Ovary (tissue), 9 donors: Measurements from ENCODE around the gene ABCC3. TPM values are rescaled to one million over a fixed set of nuclear protein-coding genes. Genes with fewer than 3 reads are reported as not detected.
"Not testable (repeated sequence)": the region's sequence is repeated elsewhere in the genome, so short reads cannot be mapped to it uniquely, and the experiment has no call there.

Experiments
- DNase-seq, 5 donors: peaks; one replicate each; pipeline ENCODE4 v3.0.0-alpha.2; 2019 to 2020
- H3K27ac ChIP-seq, 2 donors: fragments of 200-600 bp; one replicate each; pipeline versions ENCODE4 v1.5.1 to v1.8.0; 2019 to 2022
- H3K27me3 ChIP-seq: fragments of 200-600 bp; one replicate; pipeline ENCODE4 v1.8.0; 2022
- H3K36me3 ChIP-seq: fragments of 200-600 bp; sonication (generic); one replicate; pipeline ENCODE4 v1.5.1; 2019
- H3K4me1 ChIP-seq: one replicate; pipeline ENCODE4 v1.8.1; 2013; ENCODE audit warnings: mild to moderate bottlenecking, moderate library complexity; ENCODE audit not compliant: insufficient read depth
- H3K4me3 ChIP-seq: fragments of 200-600 bp; sonication (generic); one replicate; pipeline ENCODE4 v1.5.1; 2017
- H3K9me3 ChIP-seq, 2 donors: fragments of 200-600 bp in 1 of 2; sonication (generic) in 1 of 2; one replicate each; pipeline versions ENCODE4 v1.5.1 to v1.8.1; 2013 to 2019; ENCODE audit warnings: mild to moderate bottlenecking in 1 of 2, moderate library complexity in 1 of 2
- CTCF ChIP-seq, 3 donors: fragments of 450-650 bp in 2 of 3; fragments of 200-600 bp in 1 of 3; IDR thresholded peaks; one replicate each; pipeline versions ENCODE4 v1.5.1 to v1.8.0; 2016 to 2022; ENCODE audit warnings: antibody characterized with exemption in 3 of 3, mild to moderate bottlenecking in 1 of 3
- EP300 ChIP-seq: sonication (generic); formaldehyde crosslinking; IDR thresholded peaks from one replicate; pipeline ENCODE4 v1.6.1; 2017; ENCODE audit warnings: antibody characterized with exemption
- POLR2A ChIP-seq: fragments of 450-650 bp; IDR thresholded peaks from one replicate; pipeline ENCODE4 v1.6.1; 2017; ENCODE audit warnings: antibody characterized with exemption, mild to moderate bottlenecking, moderate library complexity
- WGBS, 3 donors: extraction: QIAGEN DNeasy Blood & Tissue Kit in 1 of 3; methylation state at CpG; one replicate each; pipeline versions ENCODE4 v1.1.5 to v1.1.7; 2013 to 2017; 5-methylcytosine and 5-hydroxymethylcytosine counted together
- intact Hi-C, 4 donors: fragments of 100-400 bp; cut with DNase I; formaldehyde crosslinking; loops; one replicate each; pipeline versions ENCODE4 v1.11.0 to v1.15.1; 2022 to 2023
- polyA plus RNA-seq, 2 donors: library from polyadenylated mRNA; stranded (reverse); fragments of 200-250 nt in 1 of 2; fragments of 350-450 nt in 1 of 2; fragmentation: Illumina TruSeq in 1 of 2; extraction: RNeasy Lipid Tissue Mini Kit (QIAGEN cat#74804) in 1 of 2; gene quantifications; one replicate each; pipeline ENCODE4 v1.2.3, GENCODE V29; 2013 to 2014
- total RNA-seq, 7 donors: library from RNA; depleted of rRNA in 2 of 7; stranded (reverse); fragments of >200 nt in 2 of 7; fragmentation: NEBNext Ultra II Directional in 3 of 7; extraction: Animal tissue kit (Norgen Biotek cat#: 25700) in 3 of 7; gene quantifications; one replicate each; pipeline versions ENCODE4 v1.1.0 to v1.2.4, GENCODE V29; 2016 to 2023
- donor health status: DM: no; HTN: no; CAD: no; lungs with moderate emphysema.
- donor health status: DM: no; HTN: no; CAD: no.
- donor health status: Bipolar disorder and iron deficiency.
- donor health status: DM: yes; HTN: yes; CAD: no.
- donor health status: DM: no; HTN: no; CAD: no.
- donor health status: DM: yes; HTN: yes; CAD: no.

Gene ABCC3
- total and polyA plus RNA-seq, 9 donors, result 1.4 to 14.2 (median 5.2) TPM

DNA sequence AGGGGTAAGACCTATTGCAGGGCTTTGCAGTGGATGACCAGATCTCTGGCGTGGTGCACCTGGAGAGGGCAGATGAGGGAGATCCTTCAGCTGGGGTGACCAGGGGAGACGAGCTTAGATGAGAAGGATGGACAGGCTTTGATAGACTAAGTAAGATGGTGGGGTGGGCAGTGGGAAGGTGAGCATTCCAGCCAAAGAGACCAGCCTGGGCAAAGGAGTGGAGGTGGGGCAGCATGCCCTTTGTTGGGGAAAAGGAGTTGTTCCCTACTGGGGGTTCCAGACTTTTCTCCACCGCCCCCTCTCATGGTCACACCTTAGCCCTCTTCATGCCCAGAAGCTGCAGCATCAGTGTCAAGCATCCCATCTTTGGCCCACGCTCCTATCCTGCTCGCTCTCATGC is 45.4 kb downstream of the ABCC3 start:
- 96 to 97% (median 97%) methylated on average over 5 of the region's 5 CpGs for WGBS, 3 donors
- H3K27me3 ChIP-seq, result no peaks in the 10 kb centered on the region
- no peak overlapping the region for H3K27ac ChIP-seq
- intact Hi-C loops, result loop anchor here in 3 of 4 donors (5.0 to 10.0 kb wide), 4 partner anchors 43 to 195 kb away; partner anchors contain the start of gene ABCC3 (in 1 of the 3)
- H3K4me3 ChIP-seq, result no peak overlapping the region
- no peak for TF ChIP-seq EP300
- TF ChIP-seq POLR2A, result no peak
- no peak for TF ChIP-seq CTCF (IDR thresholded peaks at IDR 0.05)
- peak in 1 of 5 donors; percentile 24 for DNase-seq
- H3K4me1 ChIP-seq, result peaks cover 4% of the 10 kb centered on the region
- H3K9me3 ChIP-seq, result no peaks in the 10 kb centered on the region
- no peaks in the 10 kb centered on the region for H3K36me3 ChIP-seq

- not testable (repeated sequence) for H3K4me3 ChIP-seq, H3K27me3 ChIP-seq, H3K9me3 ChIP-seq, H3K27ac ChIP-seq, H3K4me1 ChIP-seq, H3K36me3 ChIP-seq
- intact Hi-C loops, result loop anchor here in 3 of 4 donors (5.0 to 10.0 kb wide), 4 partner anchors 43 to 196 kb away; partner anchors contain the start of gene ABCC3 (in 1 of the 3)
- peak in 1 of 5 donors; percentile 28 for DNase-seq
- 69 to 73% (median 72%) methylated on average over 12 of the region's 12 CpGs for WGBS, 3 donors
Measured at GRCh38 chr17:50680543-50681262, 46.0 kb downstream of the ABCC3 start.

DNA sequence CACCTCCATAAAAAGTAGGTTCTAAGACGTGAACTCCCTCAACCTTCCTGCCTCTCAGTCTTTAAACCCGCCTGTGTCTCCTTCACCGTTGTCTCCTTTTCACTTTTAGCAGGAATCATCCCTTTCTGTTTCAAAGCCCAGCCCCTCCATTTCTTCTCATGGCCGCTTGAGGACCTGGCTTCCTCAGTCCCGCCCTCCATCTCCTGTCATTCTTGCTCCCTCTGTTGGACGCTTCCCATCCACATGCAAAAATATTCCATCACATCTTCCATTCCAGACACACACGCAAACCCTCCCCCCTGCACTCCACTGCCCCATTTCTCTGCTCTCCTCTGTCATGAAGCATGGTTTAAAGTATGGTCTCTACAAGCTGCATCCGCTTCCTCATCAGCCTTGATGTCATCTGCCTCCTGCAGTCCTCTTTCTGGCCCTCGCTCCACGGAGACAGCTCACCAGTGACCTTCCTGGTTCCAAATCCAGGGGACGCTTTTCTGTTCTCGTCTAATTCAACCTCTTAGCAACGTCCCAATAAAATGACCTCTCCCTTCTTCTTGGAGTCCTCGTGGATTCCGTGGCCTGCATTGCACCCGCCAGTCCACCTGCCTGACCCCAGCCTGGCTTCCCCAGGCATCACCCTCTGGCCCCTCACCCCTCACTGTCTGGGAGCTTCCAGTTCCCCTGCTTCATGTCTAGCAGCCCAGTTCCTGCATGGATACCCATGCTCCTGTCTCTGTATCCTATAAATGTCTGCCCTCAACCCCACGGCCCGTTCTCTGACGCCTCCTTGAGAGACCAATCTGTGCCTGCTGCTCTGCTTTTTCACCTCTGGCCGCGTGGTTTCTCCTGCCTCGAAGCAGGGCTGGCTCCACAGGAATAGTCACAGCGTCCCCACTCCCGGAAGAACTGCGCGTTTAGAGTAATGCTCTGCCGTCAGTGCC is 46.9 kb downstream of the ABCC3 start:
- no peaks in the 10 kb centered on the region for H3K27me3 ChIP-seq
- TF ChIP-seq EP300 (no peak), CTCF (IDR thresholded peaks at IDR 0.05) (peak in 2 of 3 donors; percentile 63 to 64)
- WGBS, 3 donors, result 55 to 59% (median 57%) methylated on average over 27 of the region's 27 CpGs
- intact Hi-C loops, result loop anchor here in 3 of 4 donors (5.0 to 10.0 kb wide), 4 partner anchors 44 to 197 kb away; partner anchors contain the start of gene ABCC3 (in 1 of the 3)
- H3K27ac ChIP-seq, result no peak overlapping the region
- no peaks in the 10 kb centered on the region for H3K36me3 ChIP-seq
- peak in 2 of 5 donors; percentile 59 to 71 for DNase-seq
- H3K4me3 ChIP-seq, result no peak overlapping the region
- peaks cover 9% of the 10 kb centered on the region for H3K4me1 ChIP-seq
- no peaks in the 10 kb centered on the region for H3K9me3 ChIP-seq

- DNase-seq, result no peak
- H3K4me1 ChIP-seq, result peaks cover 12% of the 10 kb centered on the region
- WGBS, 3 donors, result 78 to 87% (median 82%) methylated on average over 3 of the region's 3 CpGs
- intact Hi-C loops, result loop anchor here in 3 of 4 donors (5.0 to 10.0 kb wide), 4 partner anchors 45 to 198 kb away; partner anchors contain the start of gene ABCC3 (in 1 of the 3)
- H3K27ac ChIP-seq, result no peak overlapping the region
- no peaks in the 10 kb centered on the region for H3K9me3 ChIP-seq
- no peaks in the 10 kb centered on the region for H3K36me3 ChIP-seq
- H3K27me3 ChIP-seq, result no peaks in the 10 kb centered on the region
- H3K4me3 ChIP-seq, result no peak overlapping the region
- TF ChIP-seq EP300 (no peak), POLR2A (no peak), CTCF (IDR thresholded peaks at IDR 0.05) (no peak)
Measured at GRCh38 chr17:50682441-50682840, 47.8 kb downstream of the ABCC3 start.
